Type B pancreatic cell (in vitro differentiated cells): Measurements from ENCODE around the gene KNDC1. TPM values are rescaled to one million over a fixed set of nuclear protein-coding genes. Genes with fewer than 3 reads are reported as not detected.

Experiments
- DNase-seq: peaks from one replicate; pipeline ENCODE4 v3.0.0; 2021; ENCODE audit warnings: mixed read lengths; ENCODE audit not compliant: unreplicated experiment; ENCODE audit errors: extremely low spot score
- H3K27ac Mint-ChIP-seq: 2 replicates; pipeline ENCODE4 v1.8.0; 2021; ENCODE audit warnings: mild to moderate bottlenecking, mixed read lengths
- H3K27me3 Mint-ChIP-seq: 2 replicates; pipeline ENCODE4 v1.8.0; 2021; ENCODE audit warnings: mixed read lengths
- H3K36me3 Mint-ChIP-seq: 2 replicates; pipeline ENCODE4 v1.8.0; 2021; ENCODE audit warnings: mixed read lengths
- H3K4me1 Mint-ChIP-seq: one replicate; pipeline ENCODE4 v1.8.0; 2021; ENCODE audit warnings: mixed read lengths; ENCODE audit not compliant: unreplicated experiment
- H3K4me3 Mint-ChIP-seq: 2 replicates; pipeline ENCODE4 v1.8.0; 2021; ENCODE audit warnings: mild to moderate bottlenecking, mixed read lengths
- H3K9me3 Mint-ChIP-seq: 2 replicates; pipeline ENCODE4 v1.8.0; 2021; ENCODE audit warnings: mixed read lengths
- total RNA-seq: library from RNA; stranded (reverse); gene quantifications from 2 replicates; pipeline ENCODE4 v1.2.1, GENCODE V29; 2021; ENCODE audit warnings: low replicate concordance
- TF ChIP-seq, protein P1 (sequence below): fragments of 200-600 bp; sonication (generic); conservative IDR thresholded peaks from 2 replicates; pipeline ENCODE4 v1.5.0; 2021; ENCODE audit warnings: antibody characterized with exemption, mild to moderate bottlenecking

KNDC1 gene
- total RNA-seq, 1 donor from 2014 or later: 6.4 TPM

DNA sequence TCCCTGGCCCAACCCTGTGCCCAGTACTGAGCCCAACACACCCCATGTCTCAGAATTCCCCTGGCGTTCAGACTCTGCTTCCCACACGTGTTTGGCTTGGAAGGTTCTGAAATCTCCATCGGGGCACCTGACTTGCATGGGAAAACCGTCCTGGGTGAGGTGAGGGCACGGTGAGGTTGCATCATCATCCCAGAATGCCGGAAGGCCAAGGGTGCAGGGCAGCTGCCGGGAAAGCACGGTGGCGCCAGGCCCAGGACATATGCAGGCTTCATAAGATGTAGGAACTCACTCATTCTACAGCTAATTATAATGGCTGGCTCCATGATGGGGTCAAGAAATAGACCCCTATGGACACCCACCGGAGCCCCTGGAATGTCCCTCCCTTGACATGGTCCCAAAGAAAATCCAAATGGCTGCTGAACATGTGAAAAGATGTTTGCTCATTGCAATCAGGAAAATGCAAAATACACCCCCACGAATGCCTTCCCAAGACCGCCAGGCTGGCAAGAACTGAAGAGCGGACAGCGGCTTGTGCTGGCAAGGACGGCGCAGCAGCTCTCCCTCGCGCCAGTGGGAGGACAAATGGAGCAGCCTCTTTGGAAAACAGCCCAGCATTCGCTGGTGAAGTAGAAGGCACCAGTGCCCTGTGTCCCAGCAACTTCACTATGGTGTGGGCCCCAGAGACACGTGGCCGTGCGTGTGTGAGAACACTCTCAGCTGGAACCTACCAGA is 2.3 kb downstream of the KNDC1 start:
- H3K9me3 Mint-ChIP-seq: no peaks in the 10 kb centered on the region
- no peaks in the 10 kb centered on the region for H3K4me1 Mint-ChIP-seq
- H3K27me3 Mint-ChIP-seq: peaks cover 19% of the 10 kb centered on the region
- H3K36me3 Mint-ChIP-seq: no peaks in the 10 kb centered on the region
- no peak overlapping the region for H3K27ac Mint-ChIP-seq
- DNase-seq: no peak
- TF ChIP-seq, protein P1, sequence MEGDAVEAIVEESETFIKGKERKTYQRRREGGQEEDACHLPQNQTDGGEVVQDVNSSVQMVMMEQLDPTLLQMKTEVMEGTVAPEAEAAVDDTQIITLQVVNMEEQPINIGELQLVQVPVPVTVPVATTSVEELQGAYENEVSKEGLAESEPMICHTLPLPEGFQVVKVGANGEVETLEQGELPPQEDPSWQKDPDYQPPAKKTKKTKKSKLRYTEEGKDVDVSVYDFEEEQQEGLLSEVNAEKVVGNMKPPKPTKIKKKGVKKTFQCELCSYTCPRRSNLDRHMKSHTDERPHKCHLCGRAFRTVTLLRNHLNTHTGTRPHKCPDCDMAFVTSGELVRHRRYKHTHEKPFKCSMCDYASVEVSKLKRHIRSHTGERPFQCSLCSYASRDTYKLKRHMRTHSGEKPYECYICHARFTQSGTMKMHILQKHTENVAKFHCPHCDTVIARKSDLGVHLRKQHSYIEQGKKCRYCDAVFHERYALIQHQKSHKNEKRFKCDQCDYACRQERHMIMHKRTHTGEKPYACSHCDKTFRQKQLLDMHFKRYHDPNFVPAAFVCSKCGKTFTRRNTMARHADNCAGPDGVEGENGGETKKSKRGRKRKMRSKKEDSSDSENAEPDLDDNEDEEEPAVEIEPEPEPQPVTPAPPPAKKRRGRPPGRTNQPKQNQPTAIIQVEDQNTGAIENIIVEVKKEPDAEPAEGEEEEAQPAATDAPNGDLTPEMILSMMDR: no peak
- H3K4me3 Mint-ChIP-seq: peak overlapping the region; percentile 54

DNA sequence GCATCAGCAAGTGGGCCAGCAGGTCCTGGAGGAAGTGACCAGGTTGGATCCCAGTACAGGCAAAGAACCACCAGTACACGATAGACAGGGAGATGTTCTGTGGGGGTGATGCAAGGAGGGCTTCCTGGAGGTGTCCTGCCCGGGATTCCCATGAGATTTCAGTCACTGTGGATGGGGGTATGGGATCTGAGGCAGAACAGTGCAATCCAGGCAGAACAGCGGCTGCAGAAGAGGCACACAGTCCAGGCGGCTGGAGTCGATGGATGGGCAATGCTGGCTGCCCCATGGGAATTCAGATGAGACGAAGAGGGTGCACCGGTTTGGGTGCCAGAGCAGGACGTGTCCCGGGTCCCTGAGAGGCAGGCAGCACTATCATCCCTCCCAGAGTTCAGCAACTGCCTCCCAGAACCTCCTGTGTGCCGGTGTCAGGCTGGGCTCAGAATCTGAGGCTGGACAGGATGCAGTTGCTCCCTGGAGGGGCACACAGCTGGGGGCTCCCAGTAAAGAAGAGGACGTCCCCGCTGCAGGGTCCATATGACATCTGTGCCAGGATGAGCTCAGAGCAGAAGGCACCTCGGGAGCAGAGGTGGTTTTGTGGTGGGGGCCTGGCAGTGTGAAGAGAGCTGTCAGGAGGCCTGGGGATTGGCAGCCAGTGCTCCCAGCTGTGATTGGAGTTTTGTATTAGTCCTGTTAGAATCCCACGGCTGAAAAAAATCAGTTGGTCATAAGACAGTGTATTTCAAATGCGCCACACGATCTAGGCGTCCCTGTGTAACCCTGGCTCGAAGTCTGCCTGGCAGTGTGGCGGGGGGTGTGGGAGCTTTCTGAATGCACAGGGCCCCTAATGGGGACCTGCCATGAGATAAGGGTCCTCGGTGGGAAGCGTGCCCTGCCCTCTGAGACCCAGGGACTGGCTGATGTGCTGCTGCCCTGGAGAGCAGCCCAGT is 3.2 kb downstream of the KNDC1 start:
- peaks cover 17% of the 10 kb centered on the region for H3K27me3 Mint-ChIP-seq
- H3K27ac Mint-ChIP-seq: no peak overlapping the region
- no peak overlapping the region for H3K4me3 Mint-ChIP-seq
- H3K9me3 Mint-ChIP-seq: no peaks in the 10 kb centered on the region
- TF ChIP-seq, protein P1: no peak
- no peaks in the 10 kb centered on the region for H3K36me3 Mint-ChIP-seq
- H3K4me1 Mint-ChIP-seq: no peaks in the 10 kb centered on the region
- DNase-seq: no peak

DNA sequence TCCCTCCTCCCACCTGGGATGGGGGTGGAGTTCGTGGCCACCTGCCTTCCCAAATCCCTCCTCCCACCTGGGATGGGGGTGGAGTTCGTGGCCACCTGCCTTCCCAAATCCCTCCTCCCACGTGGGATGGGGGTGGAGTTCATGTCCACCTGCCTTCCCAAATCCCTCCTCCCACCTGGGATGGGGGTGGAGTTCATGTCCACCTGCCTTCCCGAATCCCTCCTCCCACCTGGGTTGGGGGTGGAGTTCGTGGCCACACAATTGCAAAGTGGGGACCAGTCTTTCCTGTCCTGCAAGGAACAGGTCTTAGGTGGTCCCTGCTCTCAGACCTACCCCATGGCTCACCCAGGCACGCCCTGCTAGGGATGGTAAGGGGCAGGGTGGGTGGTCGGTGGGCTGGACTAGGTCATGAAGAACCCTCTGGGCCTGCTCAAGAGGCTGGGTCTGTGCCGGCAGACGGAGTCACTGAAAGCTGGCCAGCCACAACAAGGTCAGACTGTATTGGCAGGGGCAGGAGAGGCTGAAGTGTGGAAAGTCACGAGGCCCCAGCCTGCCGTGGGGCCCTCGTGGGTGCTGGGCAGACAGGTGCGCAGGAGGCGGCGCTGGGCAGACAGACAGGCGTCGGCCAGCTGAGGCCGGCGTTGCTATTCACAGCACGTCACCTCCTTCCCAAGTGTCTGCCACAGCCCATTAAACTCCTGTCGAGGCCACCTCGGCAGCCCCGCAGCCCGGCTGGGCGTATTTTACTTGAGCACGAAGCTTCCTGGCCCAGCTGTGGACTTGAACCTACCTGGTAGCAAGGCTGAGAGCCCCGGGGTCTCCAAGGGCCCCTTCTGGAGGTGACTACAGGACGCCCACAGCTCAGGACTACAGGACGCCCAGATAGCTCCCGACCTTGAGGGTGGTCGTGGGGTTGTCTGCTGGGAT is 4.1 kb downstream of the KNDC1 start:
- TF ChIP-seq, protein P1: no peak
- no peaks in the 10 kb centered on the region for H3K36me3 Mint-ChIP-seq
- no peak for DNase-seq
- no peaks in the 10 kb centered on the region for H3K4me1 Mint-ChIP-seq
- no peak overlapping the region for H3K4me3 Mint-ChIP-seq
- H3K27ac Mint-ChIP-seq: no peak overlapping the region
- no peaks in the 10 kb centered on the region for H3K9me3 Mint-ChIP-seq
- H3K27me3 Mint-ChIP-seq: peaks cover 17% of the 10 kb centered on the region

DNA sequence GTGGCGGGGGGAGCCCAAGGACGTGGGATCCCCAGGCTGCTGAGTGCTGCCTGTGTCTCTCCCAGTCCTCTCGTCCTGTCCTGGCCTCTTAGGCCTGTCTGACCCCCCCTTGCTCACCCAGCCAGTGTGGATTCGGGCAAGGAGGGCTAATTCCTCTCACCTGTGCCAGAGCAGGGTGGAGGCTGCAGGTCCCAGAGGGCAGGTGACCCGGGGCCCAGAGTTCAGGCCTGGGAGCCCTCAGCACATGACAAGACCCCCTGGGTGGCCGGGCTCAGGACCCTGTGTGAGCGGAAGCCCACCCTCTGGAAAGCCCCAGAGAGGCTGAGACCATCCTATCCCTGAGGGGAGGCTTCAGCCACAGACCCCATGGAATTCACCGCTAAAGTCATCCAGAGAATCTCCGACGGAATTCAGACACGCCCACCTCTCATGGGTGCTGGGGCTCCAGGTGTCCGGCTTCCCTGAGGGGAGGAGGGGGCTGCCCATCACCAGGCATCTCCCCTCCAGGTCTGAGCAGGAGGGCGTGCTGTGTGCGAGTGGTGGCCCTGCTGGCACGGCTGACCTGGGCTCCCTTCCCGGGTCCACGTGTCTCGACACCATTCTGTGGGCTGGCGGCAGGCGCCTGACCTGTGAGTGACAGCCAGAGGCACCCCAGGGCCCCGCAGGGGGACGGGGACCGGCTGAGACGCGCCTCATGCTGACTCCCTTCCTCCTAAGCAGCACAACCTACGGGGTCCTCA is 5.0 kb downstream of the KNDC1 start:
- no peaks in the 10 kb centered on the region for H3K36me3 Mint-ChIP-seq
- H3K4me1 Mint-ChIP-seq: no peaks in the 10 kb centered on the region
- no peak for DNase-seq
- H3K9me3 Mint-ChIP-seq: no peaks in the 10 kb centered on the region
- TF ChIP-seq, protein P1: no peak
- no peak overlapping the region for H3K27ac Mint-ChIP-seq
- H3K27me3 Mint-ChIP-seq: peaks cover 17% of the 10 kb centered on the region
- no peak overlapping the region for H3K4me3 Mint-ChIP-seq
